Measurements from ENCODE around the gene CARD8. TPM values are rescaled to one million over a fixed set of nuclear protein-coding genes. Genes with fewer than 3 reads are reported as not detected.

Gene CARD8
- polyA plus RNA-seq, 1 donor from 2014 or later: 23.0 TPM

DNA sequence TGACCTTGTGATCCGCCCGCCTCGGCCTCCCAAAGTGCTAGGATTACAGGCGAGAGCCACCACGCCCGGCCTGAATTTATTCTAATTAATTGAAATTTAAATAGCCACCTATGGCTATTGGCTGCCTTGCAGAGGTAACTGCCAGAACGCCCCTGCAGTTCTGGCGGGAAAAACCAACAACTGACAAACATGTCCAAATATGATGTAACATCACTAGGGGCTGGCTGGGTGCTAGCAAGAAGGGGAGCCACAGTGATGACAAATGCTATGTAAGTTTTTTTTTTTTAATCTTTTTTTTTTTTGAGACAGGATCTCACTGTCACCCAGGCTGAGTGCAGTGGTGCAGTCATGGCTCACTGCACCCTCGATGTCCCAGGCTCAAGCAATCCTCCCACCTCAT lies 72.4 kb downstream of the CARD8 start:
- Histone ChIP-seq H3K9ac (ENCODE audit: low read length) (no peak overlapping the region), H2AFZ (ENCODE audit: low read depth, low read length) (no peak overlapping the region), H3K27ac (ENCODE audit: low read length) (no peak overlapping the region), H3K27me3 (ENCODE audit: insufficient read depth, low read depth, low read length) (no peaks in the 10 kb centered on the region), H3K4me3 (ENCODE audit: low read length) (no peak overlapping the region), H3K79me2 (replicated peaks; ENCODE audit: insufficient read depth, low read length) (no peaks in the 10 kb centered on the region), H3K4me2 (ENCODE audit: low read length) (no peak overlapping the region), H3K9me2 (ENCODE audit: insufficient read depth, low read length) (no peaks in the 10 kb centered on the region), H3K9me3 (ENCODE audit: low read length) (peaks cover 11% of the 10 kb centered on the region), H4K20me1 (ENCODE audit: insufficient read depth) (no peaks in the 10 kb centered on the region), H3K36me3 (ENCODE audit: insufficient read depth, low read length) (no peaks in the 10 kb centered on the region), H3F3A (ENCODE audit: insufficient read depth, low read length, poor library complexity, severe bottlenecking) (no peaks in the 10 kb centered on the region)
- TF ChIP-seq SMC3 (conservative IDR thresholded peaks at IDR 0.05; ENCODE audit: poor library complexity) (no peak), TAF1 (IDR thresholded peaks at IDR 0.05; ENCODE audit: low read depth) (no peak), EZH2 (IDR thresholded peaks at IDR 0.05; ENCODE audit: borderline replicate concordance, insufficient read depth, low read length, poor library complexity, severe bottlenecking) (no peak), EP300 (conservative IDR thresholded peaks at IDR 0.05; ENCODE audit: poor library complexity, severe bottlenecking) (no peak)

DNA sequence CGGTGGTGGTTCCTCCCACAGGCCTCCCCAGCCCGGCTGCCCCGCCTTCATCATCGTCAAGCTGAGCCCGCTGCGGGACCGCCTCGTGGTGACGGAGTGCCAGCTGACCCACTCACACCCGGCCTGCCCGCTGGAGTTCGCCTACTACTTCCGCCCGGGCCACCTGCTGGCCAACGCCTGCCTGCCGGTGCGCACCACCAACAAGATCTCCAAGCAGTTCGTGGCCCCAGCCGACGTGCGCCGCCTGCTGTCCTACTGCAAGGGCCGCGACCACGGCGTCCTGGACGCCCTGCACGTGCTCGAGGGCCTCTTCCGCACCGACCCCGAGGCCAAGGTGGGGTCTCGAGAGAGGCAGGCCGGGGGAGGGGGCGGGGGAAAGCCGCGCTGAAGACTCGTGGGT lies 73.3 kb downstream of the CARD8 start:
- H3K4me2 ChIP-seq (ENCODE audit: low read length): no peak overlapping the region
- TF ChIP-seq POLR2AphosphoS5 (IDR thresholded peaks at IDR 0.05) (no peak), EP300 (conservative IDR thresholded peaks at IDR 0.05; ENCODE audit: poor library complexity, severe bottlenecking) (no peak), RAD21 (conservative IDR thresholded peaks at IDR 0.05) (no peak), SMC3 (conservative IDR thresholded peaks at IDR 0.05; ENCODE audit: poor library complexity) (no peak), EZH2 (IDR thresholded peaks at IDR 0.05; ENCODE audit: borderline replicate concordance, insufficient read depth, low read length, poor library complexity, severe bottlenecking) (no peak), TAF1 (IDR thresholded peaks at IDR 0.05; ENCODE audit: low read depth) (no peak), MXI1 (conservative IDR thresholded peaks at IDR 0.05; ENCODE audit: poor library complexity, severe bottlenecking) (no peak)
- TF ChIP-seq, protein P1, sequence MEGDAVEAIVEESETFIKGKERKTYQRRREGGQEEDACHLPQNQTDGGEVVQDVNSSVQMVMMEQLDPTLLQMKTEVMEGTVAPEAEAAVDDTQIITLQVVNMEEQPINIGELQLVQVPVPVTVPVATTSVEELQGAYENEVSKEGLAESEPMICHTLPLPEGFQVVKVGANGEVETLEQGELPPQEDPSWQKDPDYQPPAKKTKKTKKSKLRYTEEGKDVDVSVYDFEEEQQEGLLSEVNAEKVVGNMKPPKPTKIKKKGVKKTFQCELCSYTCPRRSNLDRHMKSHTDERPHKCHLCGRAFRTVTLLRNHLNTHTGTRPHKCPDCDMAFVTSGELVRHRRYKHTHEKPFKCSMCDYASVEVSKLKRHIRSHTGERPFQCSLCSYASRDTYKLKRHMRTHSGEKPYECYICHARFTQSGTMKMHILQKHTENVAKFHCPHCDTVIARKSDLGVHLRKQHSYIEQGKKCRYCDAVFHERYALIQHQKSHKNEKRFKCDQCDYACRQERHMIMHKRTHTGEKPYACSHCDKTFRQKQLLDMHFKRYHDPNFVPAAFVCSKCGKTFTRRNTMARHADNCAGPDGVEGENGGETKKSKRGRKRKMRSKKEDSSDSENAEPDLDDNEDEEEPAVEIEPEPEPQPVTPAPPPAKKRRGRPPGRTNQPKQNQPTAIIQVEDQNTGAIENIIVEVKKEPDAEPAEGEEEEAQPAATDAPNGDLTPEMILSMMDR (IDR thresholded peaks at IDR 0.05; ENCODE audit: poor library complexity, severe bottlenecking): no peak
- TF ChIP-seq, protein P2, sequence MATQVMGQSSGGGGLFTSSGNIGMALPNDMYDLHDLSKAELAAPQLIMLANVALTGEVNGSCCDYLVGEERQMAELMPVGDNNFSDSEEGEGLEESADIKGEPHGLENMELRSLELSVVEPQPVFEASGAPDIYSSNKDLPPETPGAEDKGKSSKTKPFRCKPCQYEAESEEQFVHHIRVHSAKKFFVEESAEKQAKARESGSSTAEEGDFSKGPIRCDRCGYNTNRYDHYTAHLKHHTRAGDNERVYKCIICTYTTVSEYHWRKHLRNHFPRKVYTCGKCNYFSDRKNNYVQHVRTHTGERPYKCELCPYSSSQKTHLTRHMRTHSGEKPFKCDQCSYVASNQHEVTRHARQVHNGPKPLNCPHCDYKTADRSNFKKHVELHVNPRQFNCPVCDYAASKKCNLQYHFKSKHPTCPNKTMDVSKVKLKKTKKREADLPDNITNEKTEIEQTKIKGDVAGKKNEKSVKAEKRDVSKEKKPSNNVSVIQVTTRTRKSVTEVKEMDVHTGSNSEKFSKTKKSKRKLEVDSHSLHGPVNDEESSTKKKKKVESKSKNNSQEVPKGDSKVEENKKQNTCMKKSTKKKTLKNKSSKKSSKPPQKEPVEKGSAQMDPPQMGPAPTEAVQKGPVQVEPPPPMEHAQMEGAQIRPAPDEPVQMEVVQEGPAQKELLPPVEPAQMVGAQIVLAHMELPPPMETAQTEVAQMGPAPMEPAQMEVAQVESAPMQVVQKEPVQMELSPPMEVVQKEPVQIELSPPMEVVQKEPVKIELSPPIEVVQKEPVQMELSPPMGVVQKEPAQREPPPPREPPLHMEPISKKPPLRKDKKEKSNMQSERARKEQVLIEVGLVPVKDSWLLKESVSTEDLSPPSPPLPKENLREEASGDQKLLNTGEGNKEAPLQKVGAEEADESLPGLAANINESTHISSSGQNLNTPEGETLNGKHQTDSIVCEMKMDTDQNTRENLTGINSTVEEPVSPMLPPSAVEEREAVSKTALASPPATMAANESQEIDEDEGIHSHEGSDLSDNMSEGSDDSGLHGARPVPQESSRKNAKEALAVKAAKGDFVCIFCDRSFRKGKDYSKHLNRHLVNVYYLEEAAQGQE (IDR thresholded peaks at IDR 0.05; ENCODE audit: borderline replicate concordance): no peak
- no peaks in the 10 kb centered on the region for H3F3A ChIP-seq (ENCODE audit: insufficient read depth, low read length, poor library complexity, severe bottlenecking)
- H3K9ac ChIP-seq (ENCODE audit: low read length): no peak overlapping the region
- H3K27ac ChIP-seq (ENCODE audit: low read length): no peak overlapping the region
- H3K36me3 ChIP-seq (ENCODE audit: insufficient read depth, low read length): no peaks in the 10 kb centered on the region
- peaks cover 11% of the 10 kb centered on the region for H3K9me3 ChIP-seq (ENCODE audit: low read length)
- H3K79me2 ChIP-seq (replicated peaks; ENCODE audit: insufficient read depth, low read length): no peaks in the 10 kb centered on the region
- no peak overlapping the region for H2AFZ ChIP-seq (ENCODE audit: low read depth, low read length)
- H3K9me2 ChIP-seq (ENCODE audit: insufficient read depth, low read length): no peaks in the 10 kb centered on the region
- no peak overlapping the region for H3K4me3 ChIP-seq (ENCODE audit: low read length)
- H4K20me1 ChIP-seq (ENCODE audit: insufficient read depth): no peaks in the 10 kb centered on the region
- no peaks in the 10 kb centered on the region for H3K27me3 ChIP-seq (ENCODE audit: insufficient read depth, low read depth, low read length)
